ENCODE measurements around the gene WAPL. TPM values are rescaled to one million over a fixed set of nuclear protein-coding genes. Genes with fewer than 3 reads are reported as not detected.
A peak's percentile ranks its signal among the peaks of the same experiment; 100 is the strongest.

WAPL gene
- polyA plus RNA-seq, 1 donor from 2014 or later = 30.6 TPM

- Histone ChIP-seq H3K9me2 (ENCODE audit: insufficient read depth, low read length) (no peaks in the 10 kb centered on the region), H3K79me2 (replicated peaks; ENCODE audit: insufficient read depth, low read length) (no peaks in the 10 kb centered on the region), H3K27ac (ENCODE audit: low read length) (no peak overlapping the region), H3K4me3 (ENCODE audit: low read length) (no peak overlapping the region), H2AFZ (ENCODE audit: low read depth, low read length) (no peak overlapping the region), H3F3A (ENCODE audit: insufficient read depth, low read length, poor library complexity, severe bottlenecking) (no peaks in the 10 kb centered on the region), H3K9ac (ENCODE audit: low read length) (no peak overlapping the region), H4K20me1 (ENCODE audit: insufficient read depth) (no peaks in the 10 kb centered on the region), H3K27me3 (ENCODE audit: insufficient read depth, low read depth, low read length) (peaks cover 20% of the 10 kb centered on the region), H3K36me3 (ENCODE audit: insufficient read depth, low read length) (no peaks in the 10 kb centered on the region), H3K9me3 (ENCODE audit: low read length) (no peaks in the 10 kb centered on the region), H3K4me2 (ENCODE audit: low read length) (no peak overlapping the region)
- TF ChIP-seq CTCF (IDR thresholded peaks at IDR 0.05; ENCODE audit: poor library complexity, severe bottlenecking) = no peak
- TF ChIP-seq SMC3 (conservative IDR thresholded peaks at IDR 0.05; ENCODE audit: poor library complexity) = no peak
- no peak for TF ChIP-seq POLR2AphosphoS5 (IDR thresholded peaks at IDR 0.05)
- no peak for TF ChIP-seq EP300 (conservative IDR thresholded peaks at IDR 0.05; ENCODE audit: poor library complexity, severe bottlenecking)
- TF ChIP-seq TAF1 (IDR thresholded peaks at IDR 0.05; ENCODE audit: low read depth) = no peak
- no peak for TF ChIP-seq RAD21 (conservative IDR thresholded peaks at IDR 0.05)
- no peak for TF ChIP-seq MXI1 (conservative IDR thresholded peaks at IDR 0.05; ENCODE audit: poor library complexity, severe bottlenecking)
- TF ChIP-seq REST (IDR thresholded peaks at IDR 0.05; ENCODE audit: borderline replicate concordance) = no peak
- TF ChIP-seq EZH2 (IDR thresholded peaks at IDR 0.05; ENCODE audit: borderline replicate concordance, insufficient read depth, low read length, poor library complexity, severe bottlenecking) = no peak
Observed at GRCh38 chr10:86390337-86391120, 131.1 kb downstream of the WAPL start.

GRCh38 chr10:86389441-86390193, 132.0 kb downstream of the WAPL start:
- Histone ChIP-seq H4K20me1 (ENCODE audit: insufficient read depth) (no peaks in the 10 kb centered on the region), H3K4me3 (ENCODE audit: low read length) (peak overlapping the region; percentile 44), H3K36me3 (ENCODE audit: insufficient read depth, low read length) (no peaks in the 10 kb centered on the region), H3K79me2 (replicated peaks; ENCODE audit: insufficient read depth, low read length) (no peaks in the 10 kb centered on the region), H3K9me2 (ENCODE audit: insufficient read depth, low read length) (no peaks in the 10 kb centered on the region), H3K9me3 (ENCODE audit: low read length) (no peaks in the 10 kb centered on the region), H2AFZ (ENCODE audit: low read depth, low read length) (no peak overlapping the region), H3K4me2 (ENCODE audit: low read length) (no peak overlapping the region), H3F3A (ENCODE audit: insufficient read depth, low read length, poor library complexity, severe bottlenecking) (no peaks in the 10 kb centered on the region), H3K27me3 (ENCODE audit: insufficient read depth, low read depth, low read length) (peaks cover 20% of the 10 kb centered on the region), H3K9ac (ENCODE audit: low read length) (no peak overlapping the region), H3K27ac (ENCODE audit: low read length) (no peak overlapping the region)
- TF ChIP-seq SMC3 (conservative IDR thresholded peaks at IDR 0.05; ENCODE audit: poor library complexity) (no peak), EZH2 (IDR thresholded peaks at IDR 0.05; ENCODE audit: borderline replicate concordance, insufficient read depth, low read length, poor library complexity, severe bottlenecking) (no peak), TAF1 (IDR thresholded peaks at IDR 0.05; ENCODE audit: low read depth) (no peak), RAD21 (conservative IDR thresholded peaks at IDR 0.05) (no peak), MXI1 (conservative IDR thresholded peaks at IDR 0.05; ENCODE audit: poor library complexity, severe bottlenecking) (no peak), POLR2AphosphoS5 (IDR thresholded peaks at IDR 0.05) (no peak), EP300 (conservative IDR thresholded peaks at IDR 0.05; ENCODE audit: poor library complexity, severe bottlenecking) (no peak), REST (IDR thresholded peaks at IDR 0.05; ENCODE audit: borderline replicate concordance) (no peak), CTCF (IDR thresholded peaks at IDR 0.05; ENCODE audit: poor library complexity, severe bottlenecking) (no peak)

Measured in neural cell (in vitro differentiated cells).